ENCODE results near the gene EIF4A3.

- TF ChIP-seq POLR2A (IDR thresholded peaks at IDR 0.05) (no peak), CTCF (IDR thresholded peaks at IDR 0.05 in 4 of 5, conservative IDR thresholded peaks at IDR 0.05 in 1 of 5) (no peak)
These were observed 44.1 kb downstream of the EIF4A3 start for GRCh38 chr17:80102664-80103448.
